HG03139 (cell line): ENCODE data around the gene SQOR.
A peak's percentile ranks its signal among the peaks of the same experiment; 100 is the strongest.

Experiments
- ATAC-seq: cut with Tn5 transposase; IDR thresholded peaks from one replicate; pipeline ENCODE4 v1.9.1; 2021; ENCODE audit not compliant: unreplicated experiment

SQOR gene

DNA sequence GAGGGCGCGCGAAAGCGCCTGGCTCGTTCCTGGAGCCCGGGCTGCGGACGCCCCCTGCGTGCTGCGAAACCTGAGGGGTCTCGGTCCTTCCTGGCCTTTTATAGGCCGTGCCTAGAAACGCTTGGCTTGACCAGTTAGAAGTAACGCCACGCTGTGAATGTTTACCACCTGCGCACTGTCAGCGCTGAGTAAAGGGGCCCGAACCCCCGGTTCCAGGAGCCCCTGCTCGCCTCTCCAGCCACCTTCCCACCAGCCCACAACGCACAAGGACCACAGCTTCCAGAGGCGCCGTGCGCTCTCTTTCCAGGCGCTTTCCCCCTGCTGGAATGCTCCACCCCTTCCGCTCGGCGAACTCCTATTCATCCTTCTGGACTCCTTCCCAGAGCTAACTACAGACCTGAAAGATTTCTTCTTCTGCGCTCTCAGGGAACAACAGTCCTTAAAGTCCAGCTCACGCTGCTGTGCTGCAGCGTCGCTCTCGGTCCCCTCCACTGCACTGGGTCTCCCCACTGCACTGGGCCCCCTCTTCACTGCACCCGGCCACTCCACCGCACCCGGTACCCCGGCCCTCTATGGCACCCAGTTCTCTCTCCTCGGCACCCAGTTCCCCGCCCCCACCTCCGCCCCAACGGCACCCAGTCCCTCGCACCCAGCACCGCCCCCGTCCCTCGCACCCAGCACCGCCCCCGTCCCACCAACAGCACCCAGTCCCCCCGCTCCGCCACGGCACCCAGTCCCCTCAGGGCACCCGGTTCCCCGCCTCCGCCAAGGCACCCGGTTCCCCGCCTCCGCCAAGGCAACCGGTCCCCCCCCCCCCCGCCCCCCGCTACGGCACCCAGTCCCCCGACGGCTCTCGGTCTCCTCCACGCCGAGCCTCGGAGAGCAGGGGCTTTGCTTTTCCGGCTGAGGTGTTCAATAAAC lies 69.8 kb downstream of the SQOR start:
- ATAC-seq, result no peak

DNA sequence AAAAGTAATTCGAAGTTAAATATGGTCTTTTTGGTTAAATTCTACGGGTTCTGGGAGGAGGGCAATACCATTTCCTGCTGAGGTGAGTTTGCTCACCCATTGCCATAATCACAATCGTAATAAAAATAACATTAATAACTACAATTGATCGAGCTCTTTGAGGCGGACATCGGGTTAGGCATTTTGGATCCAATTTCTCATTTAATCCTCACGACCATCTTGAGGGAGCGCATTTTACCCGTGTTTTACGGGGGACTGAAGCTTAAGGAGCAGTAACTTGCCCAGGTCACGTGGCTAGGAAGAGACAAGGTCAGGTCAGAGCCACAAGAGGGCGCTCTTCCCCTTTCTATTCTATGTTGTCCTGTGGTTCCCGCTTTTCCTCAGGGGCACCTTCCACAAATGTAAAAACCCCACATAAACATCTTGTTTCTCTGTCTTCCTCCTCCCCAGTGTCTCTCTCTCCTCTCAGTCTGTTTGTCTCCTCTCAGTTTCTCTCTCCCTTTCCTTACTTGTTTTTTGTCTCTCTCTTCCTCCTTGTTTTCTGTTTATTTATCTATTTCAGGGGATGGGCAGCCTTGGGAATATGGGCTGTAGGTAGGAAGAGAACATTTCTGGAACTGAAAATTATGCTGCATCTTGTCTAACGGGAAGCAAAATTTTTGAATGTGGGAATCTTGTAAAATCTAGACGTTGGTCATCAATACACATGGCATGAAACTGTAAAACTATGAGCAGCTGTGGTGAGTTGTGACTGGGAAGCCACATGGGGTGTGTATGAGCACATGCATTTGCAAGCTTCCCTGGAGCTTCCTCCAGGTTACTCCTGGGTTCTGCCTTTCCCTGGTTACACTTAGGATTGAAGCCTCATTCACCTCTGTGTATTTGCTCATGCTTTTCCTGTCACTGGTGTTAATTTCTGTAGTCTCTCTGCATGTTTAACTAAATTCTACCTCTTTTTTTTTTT lies 71.0 kb downstream of the SQOR start:
- ATAC-seq, result peak; percentile 81

DNA sequence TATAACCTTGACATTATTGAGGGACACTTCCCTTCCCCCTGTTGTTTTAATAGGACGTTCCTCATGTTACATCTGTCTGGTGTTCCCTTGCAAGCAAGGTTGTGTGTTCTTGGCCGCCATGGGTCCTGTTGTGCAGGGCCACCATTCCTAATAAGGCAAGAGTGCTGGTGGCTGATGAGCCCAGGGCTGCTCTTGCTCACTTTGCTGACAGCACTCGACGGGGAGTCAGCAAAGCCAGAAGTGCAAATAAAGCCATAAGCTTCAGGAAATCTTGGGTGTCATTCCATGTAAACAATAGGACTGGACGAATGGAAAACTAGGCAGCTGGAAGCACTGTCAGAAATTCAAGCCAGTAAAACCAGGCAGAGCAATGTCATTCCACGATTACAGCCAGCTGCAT lies 75.8 kb downstream of the SQOR start:
- no peak for ATAC-seq

DNA sequence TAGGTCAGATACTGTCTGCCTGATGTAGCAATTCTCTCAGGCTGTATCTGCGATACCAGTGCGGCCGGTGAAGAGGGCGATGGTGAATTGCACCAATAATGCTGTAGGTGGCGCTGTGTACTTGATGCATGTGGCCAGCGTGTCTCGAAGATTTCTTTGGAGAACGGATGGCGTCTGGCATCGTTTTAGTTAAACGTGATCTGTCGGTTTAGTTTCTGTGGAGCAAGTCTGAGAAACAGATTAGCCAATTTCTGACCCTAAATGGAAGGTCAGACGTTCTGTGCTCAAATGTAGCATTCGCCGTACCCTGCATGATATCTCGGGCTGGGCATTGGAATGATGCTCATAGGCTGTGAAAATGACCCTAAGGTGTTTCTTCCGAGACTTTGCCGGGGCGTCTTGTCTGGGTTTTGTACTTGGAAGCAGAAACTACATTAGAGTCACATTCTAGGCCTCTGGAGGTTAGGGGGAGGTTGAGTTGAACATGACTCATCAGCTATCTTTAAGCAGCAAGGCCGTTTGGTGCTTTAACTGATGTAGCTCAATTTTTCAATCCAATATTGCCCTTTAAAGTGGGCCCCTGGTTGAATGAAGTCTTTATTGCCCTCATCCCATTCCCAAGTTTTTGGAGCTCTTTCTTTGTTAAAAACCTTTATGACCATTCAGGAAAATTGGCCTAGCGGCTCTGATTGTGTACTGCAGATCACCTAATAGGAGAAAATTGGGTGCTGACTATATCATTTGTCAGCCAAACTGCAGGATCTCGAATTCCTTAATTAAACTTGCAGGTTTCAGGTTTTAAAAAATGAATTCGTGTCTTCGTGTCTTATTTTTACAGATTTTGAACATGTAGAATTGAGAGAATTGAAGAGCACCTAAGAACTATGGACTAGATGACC lies 80.0 kb downstream of the SQOR start:
- ATAC-seq, result no peak

DNA sequence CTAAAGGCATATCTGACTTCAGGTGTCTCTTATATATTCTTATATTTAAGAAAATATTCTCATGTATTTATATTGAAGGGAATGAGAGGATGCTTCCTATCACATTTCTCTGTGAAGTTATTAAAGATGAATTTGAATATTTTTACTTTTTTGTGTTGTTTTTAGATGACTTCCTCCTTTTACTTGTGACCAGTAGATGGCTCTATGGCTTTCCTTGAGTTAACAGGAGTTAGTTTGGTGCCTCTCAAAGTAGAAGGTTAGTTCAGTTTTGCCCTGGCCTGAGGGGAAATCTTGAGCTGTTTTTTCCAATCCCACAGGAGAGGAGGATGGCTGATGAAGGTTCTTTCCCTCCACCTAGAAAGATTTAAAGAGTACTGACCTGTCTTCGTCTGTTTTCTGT lies 80.7 kb downstream of the SQOR start:
- no peak for ATAC-seq

DNA sequence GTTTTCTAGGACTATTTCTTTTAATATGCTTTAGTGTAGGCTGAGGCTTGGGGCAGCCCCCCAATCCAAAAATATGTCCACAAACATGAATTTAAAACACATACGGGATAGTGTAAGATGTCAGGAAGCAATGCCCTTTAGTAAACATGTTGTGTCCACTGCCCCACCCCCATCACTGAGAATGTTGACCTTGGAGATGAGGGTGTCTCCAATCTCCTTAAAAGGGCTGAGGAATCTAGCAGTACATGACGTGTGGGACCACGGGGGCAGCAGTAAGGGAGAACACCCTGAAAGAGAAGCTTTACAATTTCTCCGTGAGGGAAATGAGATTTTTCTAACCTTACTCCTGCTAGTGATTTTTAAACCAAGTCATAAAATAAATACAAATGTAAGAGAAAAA lies 84.7 kb downstream of the SQOR start:
- ATAC-seq, result no peak

DNA sequence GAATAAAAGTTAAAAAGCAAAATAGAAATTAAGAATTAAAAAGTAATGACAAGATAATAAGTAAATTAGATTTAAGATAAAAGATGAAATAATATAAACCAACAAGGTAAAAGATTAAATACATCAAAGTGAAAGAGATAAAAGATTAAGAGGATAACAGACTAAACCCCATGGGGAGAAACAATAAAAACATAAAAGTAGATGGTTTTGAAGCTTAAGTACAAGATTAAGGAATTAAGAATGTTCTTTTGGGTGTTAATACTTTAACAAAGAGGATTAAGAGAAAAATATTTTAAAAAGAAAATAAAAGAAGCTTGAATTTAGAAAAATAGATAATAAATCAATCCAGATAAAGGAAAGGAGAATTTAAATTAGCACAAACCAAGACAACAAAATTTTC lies 85.4 kb downstream of the SQOR start:
- no peak for ATAC-seq

DNA sequence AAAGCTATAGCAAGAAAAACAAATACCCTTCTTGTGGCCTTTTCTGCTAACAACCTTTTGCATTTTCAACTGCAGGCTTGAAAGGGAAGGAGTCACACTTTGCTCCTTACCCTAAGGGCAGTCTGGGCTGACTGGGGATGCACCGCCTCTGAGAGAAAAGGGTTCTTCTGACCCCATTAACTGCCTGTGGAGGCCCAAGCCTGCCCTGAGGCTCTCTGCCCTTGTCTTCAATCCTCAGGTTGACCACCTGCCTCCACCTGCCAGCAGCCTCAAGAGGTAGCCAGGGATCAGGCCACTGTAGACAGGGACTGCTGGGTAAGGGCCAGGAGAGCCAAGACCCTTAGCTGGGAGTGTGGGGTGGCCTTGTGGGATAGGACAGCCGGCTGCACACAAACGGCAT lies 93.8 kb downstream of the SQOR start:
- no peak for ATAC-seq

DNA sequence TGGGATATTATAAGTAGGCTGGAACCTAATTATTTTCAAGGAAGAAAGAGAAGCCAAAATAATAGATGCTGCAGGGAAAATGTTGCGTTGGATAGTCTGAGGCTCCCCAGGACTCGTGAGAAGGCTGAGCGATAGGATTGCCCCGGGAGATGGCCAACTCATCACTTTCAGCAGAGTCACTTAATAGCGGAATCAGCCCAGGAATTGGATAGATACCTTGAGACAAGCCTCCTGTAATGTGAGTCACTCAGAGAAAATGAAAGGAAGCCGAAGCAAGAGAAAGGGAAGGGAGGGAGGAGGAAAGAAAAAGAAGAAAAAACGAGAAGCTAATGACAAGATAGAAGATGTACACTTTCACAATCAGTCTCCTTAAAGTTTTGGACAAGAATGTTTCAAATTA lies 94.3 kb downstream of the SQOR start:
- no peak for ATAC-seq

DNA sequence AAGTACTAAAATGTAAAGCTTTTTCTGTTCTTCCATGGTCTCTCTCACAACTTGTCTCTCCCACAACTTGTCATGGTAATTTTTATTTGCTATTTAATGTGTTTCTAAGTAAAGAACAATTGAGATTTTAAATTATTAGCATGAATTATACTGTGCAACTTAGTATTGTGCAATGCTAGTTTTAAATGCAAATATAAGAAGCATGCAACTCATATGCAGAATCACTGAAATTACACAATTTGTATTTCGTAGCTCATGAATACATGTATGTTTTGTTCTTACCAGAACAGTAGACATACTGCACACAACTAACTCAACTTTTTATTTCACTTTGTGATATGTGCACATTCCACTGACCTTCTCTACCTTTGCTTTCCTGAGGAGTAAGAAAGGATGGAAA lies 96.5 kb downstream of the SQOR start:
- no peak for ATAC-seq

DNA sequence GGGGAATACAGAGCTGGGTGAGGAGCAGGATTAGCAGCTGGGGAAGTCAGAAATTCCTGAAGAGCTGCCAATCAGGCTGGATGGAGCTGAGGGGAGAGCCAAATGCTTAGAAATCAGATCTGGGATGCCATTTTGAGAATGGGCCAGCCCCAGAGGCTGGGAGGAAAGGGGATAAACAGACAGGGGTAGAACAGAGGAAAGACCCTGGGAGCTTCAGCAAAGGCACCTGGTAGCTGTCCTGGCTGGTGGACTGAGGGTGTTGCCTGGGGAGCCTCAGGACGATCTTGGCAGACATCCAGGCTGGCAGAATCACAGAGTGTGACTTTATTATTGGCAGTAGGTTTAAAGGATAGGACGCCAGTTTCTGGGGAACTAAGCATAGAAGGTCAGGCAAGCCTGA lies 97.8 kb downstream of the SQOR start:
- no peak for ATAC-seq

DNA sequence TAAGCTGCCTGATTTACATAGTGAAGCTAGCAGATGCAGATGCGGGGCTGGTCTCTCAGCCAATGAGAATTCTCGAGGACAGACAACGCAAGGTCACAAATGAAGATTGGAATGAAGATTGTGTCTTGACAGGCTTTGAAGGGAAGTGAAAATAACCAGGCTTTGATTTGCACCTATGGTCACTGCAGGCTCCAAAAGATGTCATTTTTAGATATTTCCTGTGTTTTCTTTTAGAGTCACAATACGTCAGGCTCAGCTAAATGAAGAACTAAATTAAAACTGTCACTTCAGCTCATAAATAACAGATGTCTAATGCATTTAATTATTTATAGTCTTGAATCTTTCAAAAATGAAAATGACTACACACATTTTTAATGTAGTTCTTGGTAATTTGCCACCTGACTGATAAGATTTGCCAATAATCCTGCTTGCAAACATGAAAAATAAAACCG lies 99.5 kb downstream of the SQOR start:
- ATAC-seq, result no peak
